Ovary (tissue), 9 donors: ENCODE data around the gene SLC38A3. TPM values are rescaled to one million over a fixed set of nuclear protein-coding genes. Genes with fewer than 3 reads are reported as not detected.
A peak's percentile ranks its signal among the peaks of the same experiment; 100 is the strongest.
"Not testable (repeated sequence)": the region's sequence is repeated elsewhere in the genome, so short reads cannot be mapped to it uniquely, and the experiment has no call there.

Experiments used
- DNase-seq, 5 donors: peaks; one replicate each; pipeline ENCODE4 v3.0.0-alpha.2; 2019 to 2020
- H3K27ac ChIP-seq, 2 donors: fragments of 200-600 bp; one replicate each; pipeline versions ENCODE4 v1.5.1 to v1.8.0; 2019 to 2022
- H3K27me3 ChIP-seq: fragments of 200-600 bp; one replicate; pipeline ENCODE4 v1.8.0; 2022
- H3K36me3 ChIP-seq: fragments of 200-600 bp; sonication (generic); one replicate; pipeline ENCODE4 v1.5.1; 2019
- H3K4me1 ChIP-seq: one replicate; pipeline ENCODE4 v1.8.1; 2013; ENCODE audit warnings: mild to moderate bottlenecking, moderate library complexity; ENCODE audit not compliant: insufficient read depth
- H3K4me3 ChIP-seq: fragments of 200-600 bp; sonication (generic); one replicate; pipeline ENCODE4 v1.5.1; 2017
- H3K9me3 ChIP-seq, 2 donors: fragments of 200-600 bp in 1 of 2; sonication (generic) in 1 of 2; one replicate each; pipeline versions ENCODE4 v1.5.1 to v1.8.1; 2013 to 2019; ENCODE audit warnings: mild to moderate bottlenecking in 1 of 2, moderate library complexity in 1 of 2
- CTCF ChIP-seq, 3 donors: fragments of 450-650 bp in 2 of 3; fragments of 200-600 bp in 1 of 3; IDR thresholded peaks; one replicate each; pipeline versions ENCODE4 v1.5.1 to v1.8.0; 2016 to 2022; ENCODE audit warnings: antibody characterized with exemption in 3 of 3, mild to moderate bottlenecking in 1 of 3
- EP300 ChIP-seq: sonication (generic); formaldehyde crosslinking; IDR thresholded peaks from one replicate; pipeline ENCODE4 v1.6.1; 2017; ENCODE audit warnings: antibody characterized with exemption
- POLR2A ChIP-seq: fragments of 450-650 bp; IDR thresholded peaks from one replicate; pipeline ENCODE4 v1.6.1; 2017; ENCODE audit warnings: antibody characterized with exemption, mild to moderate bottlenecking, moderate library complexity
- WGBS, 3 donors: extraction: QIAGEN DNeasy Blood & Tissue Kit in 1 of 3; methylation state at CpG; one replicate each; pipeline versions ENCODE4 v1.1.5 to v1.1.7; 2013 to 2017; 5-methylcytosine and 5-hydroxymethylcytosine counted together
- intact Hi-C, 4 donors: fragments of 100-400 bp; cut with DNase I; formaldehyde crosslinking; loops; one replicate each; pipeline versions ENCODE4 v1.11.0 to v1.15.1; 2022 to 2023
- polyA plus RNA-seq, 2 donors: library from polyadenylated mRNA; stranded (reverse); fragments of 200-250 nt in 1 of 2; fragments of 350-450 nt in 1 of 2; fragmentation: Illumina TruSeq in 1 of 2; extraction: RNeasy Lipid Tissue Mini Kit (QIAGEN cat#74804) in 1 of 2; gene quantifications; one replicate each; pipeline ENCODE4 v1.2.3, GENCODE V29; 2013 to 2014
- total RNA-seq, 7 donors: library from RNA; depleted of rRNA in 2 of 7; stranded (reverse); fragments of >200 nt in 2 of 7; fragmentation: NEBNext Ultra II Directional in 3 of 7; extraction: Animal tissue kit (Norgen Biotek cat#: 25700) in 3 of 7; gene quantifications; one replicate each; pipeline versions ENCODE4 v1.1.0 to v1.2.4, GENCODE V29; 2016 to 2023
- donor health status: DM: no; HTN: no; CAD: no; lungs with moderate emphysema.
- donor health status: DM: no; HTN: no; CAD: no.
- donor health status: Bipolar disorder and iron deficiency.
- donor health status: DM: yes; HTN: yes; CAD: no.
- donor health status: DM: no; HTN: no; CAD: no.
- donor health status: DM: yes; HTN: yes; CAD: no.

Gene SLC38A3
- total and polyA plus RNA-seq, 9 donors = 1.6 to 10.9 (median 7.7) TPM

- TF ChIP-seq CTCF (IDR thresholded peaks at IDR 0.05) (no peak), POLR2A (no peak), EP300 (no peak)
- WGBS, 3 donors = 33 to 37% (median 37%) methylated on average over 14 of the region's 14 CpGs
- no peaks in the 10 kb centered on the region for H3K27me3 ChIP-seq
- H3K4me3 ChIP-seq = no peak overlapping the region
- H3K27ac ChIP-seq = peak overlapping the region; percentile 28 to 52
- H3K36me3 ChIP-seq = no peaks in the 10 kb centered on the region
- DNase-seq = peak in 1 of 5 donors; percentile 53
- peaks cover 23% of the 10 kb centered on the region for H3K4me1 ChIP-seq
- H3K9me3 ChIP-seq = no peaks in the 10 kb centered on the region
- intact Hi-C loops = no loop called here
Observed at GRCh38 chr3:50242851-50243542, 37.9 kb downstream of the SLC38A3 start.

- no peaks in the 10 kb centered on the region for H3K27me3 ChIP-seq
- H3K9me3 ChIP-seq = no peaks in the 10 kb centered on the region
- no peak overlapping the region for H3K4me3 ChIP-seq
- TF ChIP-seq CTCF (IDR thresholded peaks at IDR 0.05) (no peak), EP300 (no peak), POLR2A (no peak)
- intact Hi-C loops = no loop called here
- H3K36me3 ChIP-seq = no peaks in the 10 kb centered on the region
- peaks cover 19% of the 10 kb centered on the region for H3K4me1 ChIP-seq
- DNase-seq = no peak
- H3K27ac ChIP-seq = peak overlapping the region in 1 of 2 donors; percentile 28
- 85 to 95% (median 85%) methylated on average over 4 of the region's 4 CpGs for WGBS, 3 donors
Observed at GRCh38 chr3:50243543-50243895, 38.4 kb downstream of the SLC38A3 start.

- intact Hi-C loops, DNase-seq, H3K27ac ChIP-seq, H3K27me3 ChIP-seq, H3K4me3 ChIP-seq, H3K9me3 ChIP-seq, H3K36me3 ChIP-seq: not testable (repeated sequence)
- WGBS, 3 donors = 77 to 78% (median 78%) methylated on average over 6 of the region's 6 CpGs
- H3K4me1 ChIP-seq = peaks cover 22% of the 10 kb centered on the region
Observed at GRCh38 chr3:50244813-50245212, 39.7 kb downstream of the SLC38A3 start.

GRCh38 chr3:50245251-50245745 lies 40.2 kb downstream of the SLC38A3 start:
- Histone ChIP-seq H3K4me3 (peak overlapping the region; percentile 41), H3K27ac (peak overlapping the region; percentile 64 to 82), H3K9me3 (no peaks in the 10 kb centered on the region), H3K27me3 (no peaks in the 10 kb centered on the region), H3K4me1 (peaks cover 27% of the 10 kb centered on the region), H3K36me3 (no peaks in the 10 kb centered on the region)
- intact Hi-C loops = no loop called here
- DNase-seq = no peak
- 53 to 54% (median 53%) methylated on average over 14 to 16 of the region's 16 CpGs for WGBS, 3 donors
- no peak for TF ChIP-seq POLR2A

- H3K27ac ChIP-seq = peak overlapping the region; percentile 64 to 82
- peak overlapping the region; percentile 41 for H3K4me3 ChIP-seq
- H3K4me1 ChIP-seq = peaks cover 31% of the 10 kb centered on the region
- peak; percentile 96 to 98 (median 97) for TF ChIP-seq CTCF (IDR thresholded peaks at IDR 0.05)
- TF ChIP-seq POLR2A = no peak
- H3K9me3 ChIP-seq = no peaks in the 10 kb centered on the region
- intact Hi-C loops = loop anchor here in 1 of 4 donors (1.0 kb wide), 1 partner anchor 19 kb away; no protein-coding TSS in a partner anchor
- DNase-seq = peak; percentile 89 to 94 (median 93)
- no peaks in the 10 kb centered on the region for H3K36me3 ChIP-seq
- 0 to 3% (median 2%) methylated on average over 21 to 25 of the region's 25 CpGs for WGBS, 3 donors
- no peaks in the 10 kb centered on the region for H3K27me3 ChIP-seq
Observed at GRCh38 chr3:50245831-50246516, 40.9 kb downstream of the SLC38A3 start.
